Skeletal muscle tissue (tissue), 4 donors: Measurements from ENCODE around the gene DCST1. TPM values are rescaled to one million over a fixed set of nuclear protein-coding genes. Genes with fewer than 3 reads are reported as not detected.
"Not testable (repeated sequence)": the region's sequence is repeated elsewhere in the genome, so short reads cannot be mapped to it uniquely, and the experiment has no call there.

Source experiments
- H3K27ac ChIP-seq: one replicate; pipeline ENCODE4 v1.7.0; 2013; ENCODE audit warnings: mild to moderate bottlenecking, low read depth, low read length, inconsistent platforms
- H3K27me3 ChIP-seq, 3 donors: one replicate each; pipeline ENCODE4 v1.7.0; 2013; ENCODE audit warnings: low read length in 3 of 3; ENCODE audit not compliant: control insufficient read depth in 3 of 3, insufficient read depth in 3 of 3
- H3K36me3 ChIP-seq, 3 donors: one replicate each; pipeline ENCODE4 v1.7.0; 2013; ENCODE audit warnings: low read length in 3 of 3; ENCODE audit not compliant: control insufficient read depth in 3 of 3, insufficient read depth in 3 of 3
- H3K4me1 ChIP-seq, 3 donors: one replicate each; pipeline ENCODE4 v1.7.0; 2013; ENCODE audit warnings: low read length in 3 of 3, mild to moderate bottlenecking in 3 of 3; ENCODE audit not compliant: control insufficient read depth in 3 of 3, insufficient read depth in 3 of 3
- H3K4me3 ChIP-seq, 3 donors: one replicate each; pipeline ENCODE4 v1.7.0; 2013; ENCODE audit warnings: low read length in 3 of 3
- H3K9ac ChIP-seq, 3 donors: one replicate each; pipeline ENCODE4 v1.7.0; 2013; ENCODE audit warnings: low read length in 3 of 3, mild to moderate bottlenecking in 3 of 3, moderate library complexity in 2 of 3, low read depth in 1 of 3
- H3K9me3 ChIP-seq, 3 donors: one replicate each; pipeline ENCODE4 v1.7.0; 2013; ENCODE audit warnings: low read length in 3 of 3; ENCODE audit not compliant: control insufficient read depth in 3 of 3
- total RNA-seq: library from RNA; depleted of rRNA; stranded (reverse); fragments of >200 nt; gene quantifications from one replicate; pipeline ENCODE4 v1.2.3, GENCODE V29; 2014
- donor health status: Osteomylitis.

DCST1 gene
- total RNA-seq, 1 donor from 2014 or later = not detected

- H3K27me3 ChIP-seq = no peaks in the 10 kb centered on the region
- no peak overlapping the region for H3K27ac ChIP-seq
- H3K4me3 ChIP-seq = no peak overlapping the region
- peaks cover 8 to 14% (median 9%) of the 10 kb centered on the region in 3 donors for H3K36me3 ChIP-seq
- H3K4me1 ChIP-seq = peaks cover 4 to 7% (median 5%) of the 10 kb centered on the region in 3 donors
- no peaks in the 10 kb centered on the region for H3K9me3 ChIP-seq
- no peak overlapping the region for H3K9ac ChIP-seq
Observed at GRCh38 chr1:154994591-154994990, 39.0 kb upstream of the DCST1 start.

GRCh38 chr1:154995301-154995983 is 38.2 kb upstream of the DCST1 start:
- H3K27ac ChIP-seq, H3K9me3 ChIP-seq, H3K27me3 ChIP-seq, H3K9ac ChIP-seq, H3K36me3 ChIP-seq, H3K4me3 ChIP-seq: not testable (repeated sequence)
- H3K4me1 ChIP-seq = peaks cover 7 to 14% (median 13%) of the 10 kb centered on the region in 3 donors

- H3K4me1 ChIP-seq = peaks cover 7 to 14% (median 13%) of the 10 kb centered on the region in 3 donors
- no peaks in the 10 kb centered on the region for H3K9me3 ChIP-seq
- no peak overlapping the region for H3K4me3 ChIP-seq
- no peaks in the 10 kb centered on the region for H3K27me3 ChIP-seq
- no peak overlapping the region for H3K27ac ChIP-seq
- peaks cover 0 to 6% (median 0%) of the 10 kb centered on the region in 3 donors for H3K36me3 ChIP-seq
- peak overlapping the region in 1 of 3 donors; percentile 40 for H3K9ac ChIP-seq
Observed at GRCh38 chr1:154996966-154997701, 36.5 kb upstream of the DCST1 start.

- Histone ChIP-seq H3K27me3 (no peaks in the 10 kb centered on the region), H3K4me1 (peaks cover 11 to 14% (median 13%) of the 10 kb centered on the region in 3 donors), H3K4me3 (no peak overlapping the region), H3K27ac (no peak overlapping the region), H3K9me3 (no peaks in the 10 kb centered on the region), H3K36me3 (no peaks in the 10 kb centered on the region), H3K9ac (peak overlapping the region in 1 of 3 donors; percentile 9)
Observed at GRCh38 chr1:154998201-154998780, 35.3 kb upstream of the DCST1 start.

- Histone ChIP-seq H3K36me3 (no peaks in the 10 kb centered on the region), H3K4me1 (peaks cover 12 to 15% (median 14%) of the 10 kb centered on the region in 3 donors), H3K9ac (peak overlapping the region; percentile 48 to 78 (median 70)), H3K4me3 (peak overlapping the region; percentile 27 to 66 (median 65)), H3K27ac (peak overlapping the region; percentile 97), H3K27me3 (no peaks in the 10 kb centered on the region), H3K9me3 (no peaks in the 10 kb centered on the region)
Observed at GRCh38 chr1:154998818-154999570, 34.6 kb upstream of the DCST1 start.

GRCh38 chr1:154999571-155000410 is 33.8 kb upstream of the DCST1 start:
- H3K9ac ChIP-seq = peak overlapping the region; percentile 51 to 94 (median 77)
- no peaks in the 10 kb centered on the region for H3K36me3 ChIP-seq
- peak overlapping the region; percentile 97 for H3K27ac ChIP-seq
- H3K4me3 ChIP-seq = peak overlapping the region; percentile 83 to 87 (median 87)
- peaks cover 20 to 23% (median 22%) of the 10 kb centered on the region in 3 donors for H3K4me1 ChIP-seq
- H3K9me3 ChIP-seq = no peaks in the 10 kb centered on the region
- H3K27me3 ChIP-seq = no peaks in the 10 kb centered on the region

- H3K36me3 ChIP-seq = no peaks in the 10 kb centered on the region
- H3K9me3 ChIP-seq = no peaks in the 10 kb centered on the region
- peaks cover 25 to 28% (median 27%) of the 10 kb centered on the region in 3 donors for H3K4me1 ChIP-seq
- H3K4me3 ChIP-seq = peak overlapping the region; percentile 83 to 87 (median 87)
- no peaks in the 10 kb centered on the region for H3K27me3 ChIP-seq
- peak overlapping the region; percentile 45 to 94 (median 88) for H3K9ac ChIP-seq
- peak overlapping the region; percentile 97 for H3K27ac ChIP-seq
Observed at GRCh38 chr1:155000411-155000725, 33.3 kb upstream of the DCST1 start.

GRCh38 chr1:155000726-155001424 is 32.7 kb upstream of the DCST1 start:
- H3K36me3 ChIP-seq = no peaks in the 10 kb centered on the region
- H3K9ac ChIP-seq = peak overlapping the region; percentile 88 to 94 (median 91)
- peak overlapping the region; percentile 97 for H3K27ac ChIP-seq
- no peaks in the 10 kb centered on the region for H3K9me3 ChIP-seq
- H3K27me3 ChIP-seq = no peaks in the 10 kb centered on the region
- peak overlapping the region; percentile 83 to 87 (median 87) for H3K4me3 ChIP-seq
- peaks cover 30 to 33% (median 32%) of the 10 kb centered on the region in 3 donors for H3K4me1 ChIP-seq

GRCh38 chr1:155001425-155001674 is 32.3 kb upstream of the DCST1 start:
- H3K4me1 ChIP-seq = peaks cover 35 to 37% (median 37%) of the 10 kb centered on the region in 3 donors
- H3K27ac ChIP-seq = peak overlapping the region; percentile 97
- no peaks in the 10 kb centered on the region for H3K36me3 ChIP-seq
- H3K9me3 ChIP-seq = no peaks in the 10 kb centered on the region
- H3K4me3 ChIP-seq = peak overlapping the region; percentile 83 to 87 (median 87)
- no peaks in the 10 kb centered on the region for H3K27me3 ChIP-seq
- peak overlapping the region; percentile 88 to 94 (median 91) for H3K9ac ChIP-seq
